Stimulated activated CD8-positive, alpha-beta memory T cell treated with anti-CD3 and anti-CD28 coated beads, Interleukin-12 subunit alpha, Interleukin-12 subunit beta, amount 100 ng/mL, for 24 hours (primary cell): ENCODE results near the gene HDAC7.

Source experiments
- DNase-seq: peaks from one replicate; pipeline ENCODE4 v3.0.0-alpha.2; 2020; ENCODE audit errors: extremely low read depth

The HDAC7 gene

DNA sequence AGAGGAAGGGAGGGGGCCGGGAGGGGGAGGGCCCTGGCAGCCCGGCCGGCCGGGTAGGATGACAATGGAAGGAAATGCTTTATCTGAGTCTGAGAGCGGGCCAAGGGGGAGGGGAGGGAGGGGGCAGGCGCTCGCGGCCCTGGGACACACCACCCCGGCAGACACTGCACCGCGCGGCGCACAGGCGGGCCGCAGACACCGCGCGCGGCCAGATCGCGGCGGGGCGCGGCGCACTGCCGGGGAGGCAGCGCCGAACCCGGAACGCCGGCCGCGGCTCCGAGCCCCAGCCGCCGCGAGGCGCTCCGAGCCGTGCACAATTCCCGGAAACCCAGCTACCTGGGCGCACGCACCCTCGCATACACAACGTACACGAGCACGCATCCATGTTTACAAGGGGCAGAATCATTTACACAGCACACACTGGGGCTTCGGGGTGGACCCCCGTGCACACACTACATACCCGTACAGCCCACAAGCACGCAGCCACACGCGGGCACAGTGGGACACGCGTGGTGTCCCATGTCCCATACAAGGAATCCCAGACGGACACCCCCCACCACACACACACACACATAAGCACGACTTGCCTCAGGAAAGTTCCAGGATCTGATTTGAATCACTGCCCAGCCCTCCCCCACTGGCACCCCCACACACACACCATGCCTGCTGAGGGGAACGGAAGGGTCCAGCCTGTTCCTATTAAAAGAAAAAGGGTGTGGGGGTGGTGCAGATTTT lies at the start of gene HDAC7:
Gene HDAC7 (minus strand): TSS at position 8 of the 735 bp plus-strand sequence. CDS start 118 bp downstream, outside the sequence.
- no peak for DNase-seq

DNA sequence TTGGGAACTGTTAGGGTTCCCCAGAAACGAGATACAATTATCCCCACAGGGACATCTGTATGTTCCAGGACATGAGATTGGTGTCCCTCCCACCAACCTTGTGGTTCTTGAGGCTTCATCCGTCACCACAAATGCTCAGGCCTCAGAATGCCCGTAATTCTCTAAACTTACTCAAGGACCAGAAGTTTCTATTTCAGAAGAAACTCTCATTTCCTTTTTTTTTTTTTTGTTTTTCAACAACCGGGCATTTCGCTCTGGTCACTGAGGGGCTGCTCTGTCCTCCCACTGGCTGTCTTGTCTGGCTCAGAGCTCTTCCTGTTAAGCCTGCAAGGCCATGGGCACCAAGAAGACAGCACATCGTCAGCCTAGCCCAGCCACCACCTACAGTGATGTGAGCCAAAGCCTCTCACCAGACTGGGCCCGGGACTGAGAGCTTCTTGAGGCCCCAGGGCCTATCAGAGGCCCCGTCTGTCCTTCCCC lies 48.9 kb upstream of the HDAC7 start:
- no peak for DNase-seq

DNA sequence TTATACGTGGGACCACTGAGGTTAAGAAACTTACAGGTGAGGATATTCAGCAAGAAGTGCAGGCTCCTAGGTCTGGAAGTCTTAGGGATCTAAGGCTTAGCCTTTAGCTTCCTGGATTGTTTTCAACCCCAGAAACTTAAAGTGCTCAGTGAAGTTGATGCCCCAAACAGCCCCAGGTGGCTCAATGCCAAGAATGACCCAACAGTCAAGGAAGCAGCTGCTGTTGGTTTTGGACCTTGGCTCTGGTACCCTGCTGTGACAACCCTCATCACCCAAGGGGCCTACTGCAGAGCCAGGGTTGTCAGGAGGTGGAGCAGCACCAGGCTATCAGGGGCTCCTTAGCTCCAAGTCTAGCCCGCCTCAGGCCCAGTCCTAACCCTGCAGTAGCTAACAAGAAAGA lies 48.3 kb upstream of the HDAC7 start:
- no peak for DNase-seq

DNA sequence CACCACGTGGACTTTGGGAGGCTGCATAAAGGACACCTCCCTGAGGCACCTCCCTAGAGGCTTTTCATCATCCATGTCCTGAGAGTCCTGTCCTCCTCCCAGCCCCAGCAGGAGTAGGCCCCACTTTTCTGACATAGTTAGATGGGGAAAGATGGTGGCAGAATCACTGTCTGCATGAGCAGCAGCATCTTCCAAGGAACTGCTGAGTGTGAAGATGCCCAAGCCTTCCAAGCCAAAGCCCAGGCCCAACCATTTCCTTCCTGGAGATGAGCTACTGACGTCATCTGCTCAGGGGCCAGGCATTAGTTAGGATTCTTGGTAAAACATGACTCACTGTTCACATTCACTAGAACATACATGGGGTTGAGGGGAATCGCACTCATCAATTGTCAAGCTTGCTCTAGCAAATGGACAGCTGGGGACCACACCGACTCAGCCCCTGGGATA lies 47.8 kb upstream of the HDAC7 start:
- DNase-seq = no peak

DNA sequence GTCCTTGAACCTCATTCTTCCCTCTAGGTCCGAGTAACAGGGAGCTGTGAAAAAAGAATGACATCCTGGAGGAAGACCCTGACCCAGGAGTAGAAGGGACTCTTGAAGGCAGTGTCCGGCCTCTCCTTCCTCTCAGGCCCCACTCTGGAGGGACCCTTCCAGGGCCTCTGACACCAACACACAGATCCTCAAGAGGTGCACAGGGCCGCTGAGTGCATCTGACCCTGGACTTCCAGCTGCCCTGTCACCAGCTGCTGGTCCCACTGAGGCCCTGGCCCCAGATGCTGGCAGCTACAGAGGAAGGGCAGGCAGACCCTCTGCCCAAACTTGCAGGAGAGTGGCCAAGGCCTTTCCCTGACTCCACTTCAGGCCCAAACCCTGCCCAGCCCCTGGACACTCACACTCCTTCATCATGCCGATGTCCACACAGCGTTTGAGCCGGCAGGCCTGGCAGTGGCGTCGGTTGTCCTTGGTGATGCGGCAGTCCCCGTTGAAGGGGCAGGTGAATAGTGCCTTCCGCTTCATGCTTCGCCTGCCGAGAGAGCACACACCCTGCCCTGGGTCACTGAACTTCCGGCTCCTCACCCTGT lies 45.0 kb upstream of the HDAC7 start:
- no peak for DNase-seq

- DNase-seq = no peak
Measured at GRCh38 chr12:47863985-47864384, 44.3 kb upstream of the HDAC7 start.

DNA sequence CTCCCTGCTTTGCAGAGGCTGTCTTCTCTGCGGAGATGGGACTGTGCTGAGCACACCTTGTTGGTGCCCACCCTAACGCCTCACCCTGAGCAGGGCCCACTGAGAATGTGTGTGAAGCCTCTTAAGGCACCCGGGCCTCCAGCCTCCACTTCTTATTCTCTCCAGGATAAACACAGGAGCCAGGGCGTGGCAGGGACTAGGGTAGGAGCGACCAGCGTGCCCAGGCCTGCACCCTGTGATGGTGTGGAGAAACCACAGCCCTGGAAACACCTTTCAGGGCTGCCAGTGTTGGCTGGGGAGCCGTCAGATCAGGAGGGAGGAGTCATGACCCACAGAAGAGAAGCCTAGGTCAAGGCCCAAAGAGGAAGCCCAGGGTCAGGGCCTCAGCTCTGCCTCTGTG lies 43.8 kb upstream of the HDAC7 start:
- DNase-seq = no peak

- no peak for DNase-seq
Measured at GRCh38 chr12:47862881-47863280, 43.2 kb upstream of the HDAC7 start.

DNA sequence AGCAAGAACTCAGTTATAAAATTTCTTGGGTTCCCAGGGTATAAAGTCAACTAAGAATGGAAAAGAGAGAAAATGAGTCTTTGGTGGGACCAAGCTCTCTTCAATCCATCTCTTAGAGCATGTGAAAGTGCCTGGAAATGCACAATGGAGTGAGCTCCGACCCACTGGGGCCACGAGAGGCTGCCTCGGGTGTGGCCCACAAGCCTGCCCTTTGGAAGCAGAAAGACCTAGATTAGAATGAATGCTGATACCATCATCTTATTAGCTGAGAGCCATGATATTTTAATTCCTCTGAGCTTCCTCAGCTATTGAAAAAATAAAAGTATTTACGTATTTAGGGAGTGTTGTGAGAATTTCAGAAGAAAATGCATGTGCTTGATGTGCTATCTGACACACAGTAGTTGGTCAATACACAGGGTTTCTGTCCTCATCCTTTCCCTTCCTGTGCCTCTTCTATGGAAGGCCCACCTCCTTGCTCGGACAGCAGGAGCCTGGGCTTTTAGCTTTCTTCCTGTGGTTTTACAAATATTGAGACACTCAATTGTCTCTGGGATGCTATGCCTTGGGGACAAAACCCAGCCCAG lies 42.6 kb upstream of the HDAC7 start:
- DNase-seq = no peak

GRCh38 chr12:47860873-47861272 lies 41.2 kb upstream of the HDAC7 start:
- no peak for DNase-seq

DNA sequence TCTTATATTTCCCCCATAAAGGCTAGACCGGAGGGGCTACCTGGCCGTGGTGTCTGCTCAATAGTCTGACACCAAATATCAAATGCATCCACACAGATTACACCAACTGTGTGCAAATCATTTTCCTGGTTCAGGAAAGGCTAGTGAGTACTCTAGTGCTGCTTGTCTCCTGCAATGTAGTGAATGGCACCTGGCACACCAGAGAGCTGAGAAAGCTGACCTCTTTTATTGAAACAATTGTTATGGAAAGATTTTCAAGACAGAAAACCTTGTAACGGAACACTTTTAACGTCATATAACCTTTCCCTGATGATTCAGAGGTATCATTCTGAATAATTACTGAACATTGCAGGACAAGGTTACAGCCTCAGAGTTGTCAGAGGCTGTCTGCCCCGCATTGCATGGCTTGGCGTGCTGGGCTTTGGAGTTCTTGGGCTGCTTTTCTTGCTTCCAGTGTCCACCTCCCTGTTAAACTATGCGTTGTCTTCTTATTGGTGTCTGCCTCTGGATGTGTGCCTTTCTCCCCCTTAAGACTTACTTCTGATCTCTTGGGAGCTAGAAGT lies 40.7 kb upstream of the HDAC7 start:
- DNase-seq = no peak

DNA sequence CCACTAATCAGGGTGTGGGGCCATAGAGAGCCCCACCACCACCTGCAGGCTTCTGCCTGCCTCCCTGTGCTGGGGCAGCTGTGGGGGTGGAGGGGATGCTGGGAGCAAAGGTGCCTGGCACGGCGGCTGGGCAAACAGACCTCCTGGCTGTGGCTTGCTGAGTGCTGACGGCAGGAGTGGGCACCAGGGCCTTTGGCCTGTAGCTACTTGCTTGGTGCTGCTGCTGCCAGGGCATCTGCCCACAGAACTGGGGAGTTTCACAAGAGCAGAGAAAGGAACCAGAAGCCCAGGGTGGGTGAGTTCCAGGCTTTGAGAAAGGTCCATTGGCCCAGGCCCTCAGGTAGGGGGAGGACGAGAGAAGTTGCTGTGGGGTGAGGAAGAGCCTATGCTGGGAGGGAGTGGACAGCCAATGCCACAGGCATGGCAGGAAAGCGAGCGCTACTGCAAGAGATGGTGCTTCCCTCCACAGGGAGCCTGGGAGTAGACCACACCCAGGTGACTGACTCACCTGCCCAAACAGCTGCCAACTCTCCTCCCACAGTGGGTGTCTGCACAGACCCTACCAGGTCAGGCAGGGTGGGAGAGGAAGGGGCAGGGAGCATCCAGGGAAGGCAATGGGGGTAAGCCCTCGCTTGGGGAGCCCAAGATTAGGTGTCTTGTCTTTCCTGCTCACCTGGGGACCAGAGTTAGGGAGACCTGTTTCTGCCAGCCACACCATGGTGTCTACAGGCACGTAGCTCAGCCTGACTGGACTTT lies 39.0 kb upstream of the HDAC7 start:
- DNase-seq = no peak

DNA sequence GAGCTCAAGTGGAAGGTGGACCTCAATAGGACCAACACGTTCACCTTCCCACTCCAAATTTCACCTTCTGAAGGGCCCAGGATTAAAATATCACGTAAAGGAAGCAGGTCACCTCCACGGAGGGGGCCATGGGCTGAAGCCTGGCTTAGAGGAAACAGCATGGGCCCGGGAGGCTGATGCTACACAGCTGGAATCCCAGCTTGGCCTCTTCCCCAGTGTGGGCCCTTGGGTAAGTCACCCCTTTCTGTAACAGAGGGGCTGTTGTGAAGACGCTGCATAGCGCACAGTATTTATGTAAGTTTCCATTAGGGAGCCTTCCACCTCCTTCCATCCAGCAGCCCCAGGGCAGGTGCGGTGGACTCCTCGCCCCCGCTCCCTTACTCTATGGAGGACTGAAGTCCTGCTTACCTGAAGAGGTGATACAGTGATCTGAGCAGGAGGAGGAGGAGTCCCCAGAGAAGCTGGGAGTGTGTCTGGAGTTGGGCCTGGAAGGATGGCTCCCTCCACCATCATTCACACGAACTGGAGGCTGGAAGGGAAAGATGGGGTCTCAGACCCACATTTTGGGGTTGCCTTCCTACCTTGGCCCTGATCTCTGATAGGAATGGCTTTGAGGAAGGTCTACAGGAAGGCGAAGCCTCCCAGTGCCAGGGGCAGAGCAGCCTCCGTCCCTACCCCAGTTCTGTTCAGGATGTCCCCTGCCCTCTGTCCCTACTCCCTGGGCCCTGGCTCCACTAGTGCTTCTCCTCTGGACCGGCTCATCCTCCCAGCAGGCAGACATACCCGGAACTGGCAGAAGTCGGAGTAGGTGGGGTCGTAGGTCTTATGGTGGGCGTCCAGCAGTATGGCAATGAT lies 37.2 kb upstream of the HDAC7 start:
- no peak for DNase-seq

- DNase-seq = no peak
Measured at GRCh38 chr12:47856094-47856493, 36.4 kb upstream of the HDAC7 start.

DNA sequence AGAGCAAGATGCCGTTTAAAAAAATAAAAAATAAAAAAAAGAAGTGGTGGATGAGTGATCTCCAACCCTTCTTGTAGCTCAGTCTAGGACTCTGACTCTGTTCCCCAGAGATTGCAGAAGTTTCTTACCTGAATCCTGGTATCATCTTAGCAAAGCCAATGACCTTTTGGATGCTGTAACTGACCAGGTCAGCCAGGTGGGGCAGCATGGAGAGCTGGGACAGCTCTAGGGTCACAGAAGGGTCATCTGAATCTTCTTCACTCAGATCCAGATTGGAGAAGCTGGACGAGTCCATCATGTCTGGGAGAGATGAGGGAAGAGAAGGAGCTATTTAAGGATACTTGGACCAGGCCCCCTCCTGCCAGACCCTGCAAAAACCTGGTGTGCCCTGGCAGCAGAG lies 35.8 kb upstream of the HDAC7 start:
- DNase-seq = no peak

GRCh38 chr12:47854531-47854930 lies 34.8 kb upstream of the HDAC7 start:
- no peak for DNase-seq

GRCh38 chr12:47852096-47852571 lies 32.4 kb upstream of the HDAC7 start:
- DNase-seq = no peak

DNA sequence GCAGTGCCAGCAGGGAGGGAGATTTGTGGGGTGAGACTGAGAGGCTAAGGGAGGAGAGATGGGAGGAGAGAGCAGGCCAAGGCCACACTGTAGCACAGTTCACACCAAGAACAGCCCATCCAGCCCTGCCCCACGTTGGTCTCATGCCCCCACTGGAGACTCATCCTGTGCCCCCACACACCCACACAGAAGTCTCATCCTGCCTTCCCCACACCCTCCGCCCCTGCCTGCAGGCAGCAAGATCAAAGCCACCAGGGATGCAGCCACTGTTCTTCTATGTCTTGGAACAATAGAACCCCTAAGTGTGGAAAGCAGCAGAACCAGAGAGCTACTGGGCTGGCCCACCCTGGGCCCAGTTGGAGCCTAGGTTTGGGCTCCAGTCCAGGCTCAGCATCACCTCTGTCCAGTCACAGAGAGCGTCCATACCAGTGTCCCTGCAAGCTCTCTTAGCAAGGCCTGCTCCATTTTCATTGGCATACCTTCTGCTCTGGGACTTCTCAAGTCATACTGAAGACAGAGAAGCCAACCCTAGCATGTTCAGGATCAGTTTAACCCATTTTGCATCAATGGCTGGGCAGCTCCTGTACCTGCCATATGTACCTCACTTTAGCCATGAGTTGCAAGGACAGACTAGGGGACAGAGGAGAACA lies 31.7 kb upstream of the HDAC7 start:
- DNase-seq = no peak

GRCh38 chr12:47850153-47851084 lies 30.7 kb upstream of the HDAC7 start:
- no peak for DNase-seq
